Measurements from ENCODE around the gene CPB1.

Gene CPB1

GRCh38 chr3:148847351-148847750 lies 19.7 kb downstream of the CPB1 start:
- no peak for TF ChIP-seq JUND (IDR thresholded peaks at IDR 0.05; ENCODE audit: low read depth)
- DNase-seq (ENCODE audit: low read depth in 1 of 2, low spot score in 1 of 2), result no peak
- in situ Hi-C loops (cut with HindIII; ENCODE audit: low pct_unique_long_range_greater_than_20kb, low sequenced_read_pairs), result no loop called here

- in situ Hi-C loops (cut with HindIII; ENCODE audit: low pct_unique_long_range_greater_than_20kb, low sequenced_read_pairs), result no loop called here
- DNase-seq (ENCODE audit: low read depth in 1 of 2, low spot score in 1 of 2), result no peak
- TF ChIP-seq JUND (IDR thresholded peaks at IDR 0.05; ENCODE audit: low read depth), result no peak
Observed at GRCh38 chr3:148848410-148848809, 20.8 kb downstream of the CPB1 start.

- no peak for DNase-seq (ENCODE audit: low read depth in 1 of 2, low spot score in 1 of 2)
- in situ Hi-C loops (cut with HindIII; ENCODE audit: low pct_unique_long_range_greater_than_20kb, low sequenced_read_pairs), result no loop called here
- TF ChIP-seq JUND (IDR thresholded peaks at IDR 0.05; ENCODE audit: low read depth), result no peak
Observed at GRCh38 chr3:148852271-148852992, 24.8 kb downstream of the CPB1 start.

GRCh38 chr3:148853076-148853475 lies 25.5 kb downstream of the CPB1 start:
- no peak for TF ChIP-seq JUND (IDR thresholded peaks at IDR 0.05; ENCODE audit: low read depth)
- in situ Hi-C loops (cut with HindIII; ENCODE audit: low pct_unique_long_range_greater_than_20kb, low sequenced_read_pairs), result no loop called here
- DNase-seq (ENCODE audit: low read depth in 1 of 2, low spot score in 1 of 2), result no peak

GRCh38 chr3:148854061-148854460 lies 26.4 kb downstream of the CPB1 start:
- in situ Hi-C loops (cut with HindIII; ENCODE audit: low pct_unique_long_range_greater_than_20kb, low sequenced_read_pairs), result no loop called here
- TF ChIP-seq JUND (IDR thresholded peaks at IDR 0.05; ENCODE audit: low read depth), result no peak
- DNase-seq (ENCODE audit: low read depth in 1 of 2, low spot score in 1 of 2), result no peak

- in situ Hi-C loops (cut with HindIII; ENCODE audit: low pct_unique_long_range_greater_than_20kb, low sequenced_read_pairs), result no loop called here
- no peak for DNase-seq (ENCODE audit: low read depth in 1 of 2, low spot score in 1 of 2)
- no peak for TF ChIP-seq JUND (IDR thresholded peaks at IDR 0.05; ENCODE audit: low read depth)
Observed at GRCh38 chr3:148856384-148856783, 28.8 kb downstream of the CPB1 start.

GRCh38 chr3:148857316-148857715 lies 29.7 kb downstream of the CPB1 start:
- TF ChIP-seq JUND (IDR thresholded peaks at IDR 0.05; ENCODE audit: low read depth), result no peak
- in situ Hi-C loops (cut with HindIII; ENCODE audit: low pct_unique_long_range_greater_than_20kb, low sequenced_read_pairs), result no loop called here
- DNase-seq (ENCODE audit: low read depth in 1 of 2, low spot score in 1 of 2), result no peak

- TF ChIP-seq JUND (IDR thresholded peaks at IDR 0.05; ENCODE audit: low read depth), result no peak
- in situ Hi-C loops (cut with HindIII; ENCODE audit: low pct_unique_long_range_greater_than_20kb, low sequenced_read_pairs), result no loop called here
- DNase-seq (ENCODE audit: low read depth in 1 of 2, low spot score in 1 of 2), result peak; percentile 47 to 69
Observed at GRCh38 chr3:148861277-148861869, 33.8 kb downstream of the CPB1 start.

- TF ChIP-seq JUND (IDR thresholded peaks at IDR 0.05; ENCODE audit: low read depth), result no peak
- in situ Hi-C loops (cut with HindIII; ENCODE audit: low pct_unique_long_range_greater_than_20kb, low sequenced_read_pairs), result no loop called here
- no peak for DNase-seq (ENCODE audit: low read depth in 1 of 2, low spot score in 1 of 2)
Observed at GRCh38 chr3:148863297-148863696, 35.7 kb downstream of the CPB1 start.

- DNase-seq (ENCODE audit: low read depth in 1 of 2, low spot score in 1 of 2), result no peak
- no peak for TF ChIP-seq JUND (IDR thresholded peaks at IDR 0.05; ENCODE audit: low read depth)
- in situ Hi-C loops (cut with HindIII; ENCODE audit: low pct_unique_long_range_greater_than_20kb, low sequenced_read_pairs), result no loop called here
Observed at GRCh38 chr3:148863814-148864213, 36.2 kb downstream of the CPB1 start.

GRCh38 chr3:148865049-148865448 lies 37.4 kb downstream of the CPB1 start, which contains the start of gene CPA3:
Gene CPA3, plus strand, starts transcription at chr3:148865296. Its CDS starts 12 bp downstream, at chr3:148865308.
- in situ Hi-C loops (cut with HindIII; ENCODE audit: low pct_unique_long_range_greater_than_20kb, low sequenced_read_pairs), result no loop called here
- TF ChIP-seq JUND (IDR thresholded peaks at IDR 0.05; ENCODE audit: low read depth), result no peak
- no peak for DNase-seq (ENCODE audit: low read depth in 1 of 2, low spot score in 1 of 2)

GRCh38 chr3:148866261-148866660 lies 38.6 kb downstream of the CPB1 start:
- in situ Hi-C loops (cut with HindIII; ENCODE audit: low pct_unique_long_range_greater_than_20kb, low sequenced_read_pairs), result no loop called here
- DNase-seq (ENCODE audit: low read depth in 1 of 2, low spot score in 1 of 2), result no peak

GRCh38 chr3:148873270-148873927 lies 45.8 kb downstream of the CPB1 start:
- in situ Hi-C loops (cut with HindIII; ENCODE audit: low pct_unique_long_range_greater_than_20kb, low sequenced_read_pairs), result no loop called here
- DNase-seq (ENCODE audit: low read depth in 1 of 2, low spot score in 1 of 2), result no peak
- TF ChIP-seq JUND (IDR thresholded peaks at IDR 0.05; ENCODE audit: low read depth), result no peak

More at GRCh38 chr3:148866261-148866660, 38.6 kb downstream of the CPB1 start:
- no peak for TF ChIP-seq JUND (IDR thresholded peaks at IDR 0.05; ENCODE audit: low read depth)

Measured in T47D (cell line).